Keratinocyte (primary cell): ENCODE data around the gene GCHFR. TPM values are rescaled to one million over a fixed set of nuclear protein-coding genes. Genes with fewer than 3 reads are reported as not detected.
A peak's percentile ranks its signal among the peaks of the same experiment; 100 is the strongest.

ENCODE experiments used
- DNase-seq: peaks from one replicate; pipeline ENCODE4 v3.0.0-alpha.2; 2011; ENCODE audit warnings: low read depth, missing footprints, low spot score
- FAIRE-seq: peaks from 2 replicates; lab custom pipeline; 2011; peaks lifted over from hg19 to GRCh38; lab: Jason Lieb, UNC
- H2AFZ ChIP-seq: 2 replicates; pipeline ENCODE4 v1.6.0; 2012; ENCODE audit warnings: low read length, control low read depth, inconsistent platforms; ENCODE audit not compliant: control insufficient read depth
- H3K27ac ChIP-seq: 2 replicates; pipeline ENCODE4 v1.5.1; 2011; ENCODE audit warnings: low read length; ENCODE audit not compliant: control insufficient read depth, insufficient read depth
- H3K27me3 ChIP-seq: 3 replicates; pipeline ENCODE4 v1.6.0; 2011; ENCODE audit warnings: low read length; ENCODE audit not compliant: control insufficient read depth, insufficient read depth; ENCODE audit errors: extremely low read depth
- H3K36me3 ChIP-seq, 2 experiments: 2 replicates in 1 of 2; 3 replicates in 1 of 2; pipeline ENCODE4 v1.5.1; 2011; ENCODE audit warnings: low read length in 2 of 2, mild to moderate bottlenecking in 1 of 2; ENCODE audit not compliant: control insufficient read depth in 2 of 2, insufficient read depth in 2 of 2; ENCODE audit errors: extremely low read depth in 1 of 2
- H3K4me1 ChIP-seq: 3 replicates; pipeline ENCODE4 v1.5.1; 2011; ENCODE audit warnings: low read length; ENCODE audit not compliant: control insufficient read depth, insufficient read depth; ENCODE audit errors: extremely low read depth
- H3K4me2 ChIP-seq: 3 replicates; pipeline ENCODE4 v1.6.0; 2011; ENCODE audit warnings: low read depth, low read length; ENCODE audit not compliant: control insufficient read depth, insufficient read depth; ENCODE audit errors: extremely low read depth
- H3K4me3 ChIP-seq, 3 experiments: fragments of 200-600 bp in 1 of 3; sonication (generic) in 1 of 3; 2 replicates in 2 of 3; 3 replicates in 1 of 3; pipeline ENCODE4 v1.5.1; 2011 to 2016; ENCODE audit warnings: low read length in 3 of 3, mild to moderate bottlenecking in 3 of 3, control low read depth in 2 of 3, inconsistent platforms in 1 of 3, low read depth in 1 of 3, mixed read lengths in 1 of 3, mixed run types in 1 of 3, moderate library complexity in 1 of 3; ENCODE audit not compliant: control insufficient read depth in 2 of 3, insufficient read depth in 2 of 3; ENCODE audit errors: extremely low read depth in 1 of 3
- H3K79me2 ChIP-seq: 2 replicates; pipeline ENCODE4 v1.6.0; 2012; ENCODE audit warnings: low read length; ENCODE audit not compliant: control insufficient read depth, insufficient read depth
- H3K9ac ChIP-seq: 3 replicates; pipeline ENCODE4 v1.6.0; 2011; ENCODE audit warnings: low read length; ENCODE audit not compliant: control insufficient read depth, insufficient read depth; ENCODE audit errors: extremely low read depth
- H3K9me1 ChIP-seq: 3 replicates; pipeline ENCODE4 v1.6.0; 2011; ENCODE audit warnings: low read length; ENCODE audit not compliant: control insufficient read depth, insufficient read depth; ENCODE audit errors: extremely low read depth
- H3K9me3 ChIP-seq: 2 replicates; pipeline ENCODE4 v1.5.1; 2012; ENCODE audit warnings: low read depth, low read length; ENCODE audit not compliant: control insufficient read depth
- H4K20me1 ChIP-seq: 3 replicates; pipeline ENCODE4 v1.6.0; 2011; ENCODE audit warnings: low read length; ENCODE audit not compliant: control insufficient read depth, insufficient read depth; ENCODE audit errors: extremely low read depth
- CTCF ChIP-seq, 3 experiments: IDR thresholded peaks in 1 of 3; conservative IDR thresholded peaks in 1 of 3; optimal IDR thresholded peaks in 1 of 3; 2 replicates in 2 of 3; 3 replicates in 1 of 3; pipeline versions ENCODE3 to v1.5.1; 2011; ENCODE audit warnings: low read length in 3 of 3, mild to moderate bottlenecking in 3 of 3, moderate library complexity in 2 of 3, control low read depth in 1 of 3, inconsistent platforms in 1 of 3; ENCODE audit not compliant: insufficient read depth in 2 of 3; ENCODE audit errors: extremely low read depth in 1 of 3
- EZH2 ChIP-seq: IDR thresholded peaks from one replicate; pipeline ENCODE4 v1.6.1; 2012; ENCODE audit warnings: inconsistent platforms, mild to moderate bottlenecking, low read length, moderate library complexity
- dilution Hi-C: fragments of 300-500 bp; cut with MboI; formaldehyde crosslinking; loops from one replicate; pipeline ENCODE4 v1.7.0; 2020; ENCODE audit warnings: low sequenced_read_pairs; ENCODE audit not compliant: extremely low pct_ligation_motif_present
- polyA plus RNA-seq, 5 experiments: library from polyadenylated mRNA; depleted of rRNA in 3 of 5; stranded (reverse) in 3 of 5; stranded (forward) in 1 of 5; unstranded in 1 of 5; fragments of >200 nt; gene quantifications; 1 replicate in 1 of 5; 2 replicates in 3 of 5; 3 replicates in 1 of 5; pipeline versions ENCODE4 v1.2.1 to v1.2.3, GENCODE V29; 2011 to 2012; ENCODE audit warnings: missing spikeins in 2 of 5, low read depth in 1 of 5, low replicate concordance in 1 of 5

Gene GCHFR
- polyA plus RNA-seq, 1 donor (not counting 4 experiments of a cell fraction or from before 2014, with no cell fraction given) = 2.7 TPM

GRCh38 chr15:40782609-40783227 lies 18.9 kb downstream of the GCHFR start:
- Histone ChIP-seq H3K4me3 (no peak overlapping the region), H3K27me3 (no peaks in the 10 kb centered on the region), H3K4me2 (no peak overlapping the region), H3K9ac (no peak overlapping the region), H4K20me1 (peaks cover 4% of the 10 kb centered on the region), H3K27ac (no peak overlapping the region), H3K9me1 (no peaks in the 10 kb centered on the region), H3K36me3 (peaks cover 6 to 14% of the 10 kb centered on the region in 2 experiments), H3K4me1 (peaks cover 25% of the 10 kb centered on the region), H2AFZ (no peak overlapping the region), H3K79me2 (peaks cover 8% of the 10 kb centered on the region), H3K9me3 (no peaks in the 10 kb centered on the region)
- dilution Hi-C loops = loop anchor here (10.0 kb wide), 1 partner anchor 102 kb away; no protein-coding TSS in a partner anchor
- peak; percentile 57 for FAIRE-seq
- TF ChIP-seq CTCF (optimal IDR thresholded peaks at IDR 0.05 in 1 of 3, IDR thresholded peaks at IDR 0.05 in 1 of 3, conservative IDR thresholded peaks at IDR 0.05 in 1 of 3; ENCODE audit: extremely low read depth in 1 of 3, insufficient read depth in 2 of 3, low read length in 3 of 3) = peak; percentile 82 to 97 (median 93)
- no peak for TF ChIP-seq EZH2
- no peak for DNase-seq

- dilution Hi-C loops = loop anchor here (10.0 kb wide), 1 partner anchor 100 kb away; no protein-coding TSS in a partner anchor
- Histone ChIP-seq H3K4me3 (no peak overlapping the region), H3K4me2 (no peak overlapping the region), H3K9me1 (peaks cover 2% of the 10 kb centered on the region), H3K9ac (no peak overlapping the region), H4K20me1 (peaks cover 4% of the 10 kb centered on the region), H3K27ac (no peak overlapping the region), H3K79me2 (peaks cover 16% of the 10 kb centered on the region), H3K36me3 (peaks cover 0 to 3% of the 10 kb centered on the region in 2 experiments), H3K9me3 (no peaks in the 10 kb centered on the region), H2AFZ (no peak overlapping the region), H3K4me1 (peaks cover 40% of the 10 kb centered on the region), H3K27me3 (no peaks in the 10 kb centered on the region)
- DNase-seq (no peak), FAIRE-seq (no peak)
- no peak for TF ChIP-seq EZH2
- peak in 1 of 3 experiments; percentile 20 for TF ChIP-seq CTCF (optimal IDR thresholded peaks at IDR 0.05 in 1 of 3, IDR thresholded peaks at IDR 0.05 in 1 of 3, conservative IDR thresholded peaks at IDR 0.05 in 1 of 3; ENCODE audit: extremely low read depth in 1 of 3, insufficient read depth in 2 of 3, low read length in 3 of 3)
Observed at GRCh38 chr15:40785164-40785563, 21.3 kb downstream of the GCHFR start.
